NCI-H1105 (cell line): ENCODE measurements around the gene SYT3.

Source experiments
- DNase-seq: peaks from one replicate; lab custom pipeline; 2025; lab: John Stamatoyannopoulos, UW

Gene SYT3

GRCh38 chr19:50639121-50640112 is at the start of gene SYT3:
SYT3 (minus strand) TSS chr19:50639881; CDS start chr19:50637411, 2,470 bp downstream.
- peak; percentile 53 for DNase-seq

GRCh38 chr19:50688766-50689165 is 49.1 kb upstream of the SYT3 start:
- DNase-seq = no peak

GRCh38 chr19:50686310-50687032 is 46.8 kb upstream of the SYT3 start:
- no peak for DNase-seq

GRCh38 chr19:50679177-50680125 is 39.8 kb upstream of the SYT3 start:
- peak; percentile 50 for DNase-seq

GRCh38 chr19:50678323-50678722 is 38.6 kb upstream of the SYT3 start:
- DNase-seq = no peak

- DNase-seq = no peak
These were observed 38.0 kb upstream of the SYT3 start for GRCh38 chr19:50677636-50678035.

- no peak for DNase-seq
These were observed 37.0 kb upstream of the SYT3 start for GRCh38 chr19:50676625-50677197.

- no peak for DNase-seq
These were observed 33.4 kb upstream of the SYT3 start for GRCh38 chr19:50673118-50673517.

- no peak for DNase-seq
These were observed 30.4 kb upstream of the SYT3 start for GRCh38 chr19:50670102-50670380.

GRCh38 chr19:50669302-50670101 is 29.8 kb upstream of the SYT3 start:
- peak; percentile 10 for DNase-seq

GRCh38 chr19:50668879-50669278 is 29.2 kb upstream of the SYT3 start:
- DNase-seq = no peak

- no peak for DNase-seq
These were observed 28.7 kb upstream of the SYT3 start for GRCh38 chr19:50668416-50668815.

- DNase-seq = no peak
These were observed 28.1 kb upstream of the SYT3 start for GRCh38 chr19:50667759-50668231.

- DNase-seq = no peak
These were observed 27.6 kb upstream of the SYT3 start for GRCh38 chr19:50667177-50667758.

- no peak for DNase-seq
These were observed 26.9 kb upstream of the SYT3 start for GRCh38 chr19:50666346-50667176.

GRCh38 chr19:50664204-50664603 is 24.5 kb upstream of the SYT3 start:
- DNase-seq = no peak

- DNase-seq = peak; percentile 12
These were observed 23.8 kb upstream of the SYT3 start for GRCh38 chr19:50663482-50663790.

GRCh38 chr19:50662651-50663481 is 23.2 kb upstream of the SYT3 start:
- DNase-seq = no peak
